SU-DHL-6 (cell line): Measurements from ENCODE around the gene GRIFIN.

Experiments
- H2AFZ ChIP-seq: fragments of 200-600 bp; sonication (generic); 2 replicates; pipeline ENCODE4 v1.6.1; 2014; ENCODE audit warnings: low read depth, mild to moderate bottlenecking, moderate library complexity, mixed read lengths, antibody characterized with exemption, low read length; ENCODE audit not compliant: severe bottlenecking
- H3F3A ChIP-seq: fragments of 200-600 bp; shearing (Covaris generic); 2 replicates; pipeline ENCODE4 v1.6.0; 2016; ENCODE audit warnings: antibody characterized with exemption, mild to moderate bottlenecking; ENCODE audit not compliant: insufficient read depth
- H3K27ac ChIP-seq: fragments of 200-600 bp; sonication (generic); 2 replicates; pipeline ENCODE4 v1.5.1; 2016; ENCODE audit warnings: low read depth, mild to moderate bottlenecking, low read length, moderate library complexity, mixed read lengths
- H3K27me3 ChIP-seq: fragments of 200-600 bp; sonication (generic), shearing (Covaris generic); 2 replicates; pipeline ENCODE4 v1.6.0; 2014; ENCODE audit warnings: mild to moderate bottlenecking, low read length
- H3K36me3 ChIP-seq: fragments of 200-600 bp; sonication (generic); 2 replicates; pipeline ENCODE4 v1.6.1; 2014; ENCODE audit warnings: mild to moderate bottlenecking, low read length, mixed read lengths
- H3K4me2 ChIP-seq: fragments of 300-600, 200-600 bp; shearing (Covaris generic), sonication (generic); 2 replicates; pipeline ENCODE4 v1.6.0; 2014; ENCODE audit warnings: low read length, low read depth, mild to moderate bottlenecking; ENCODE audit not compliant: poor library complexity, severe bottlenecking
- H3K4me3 ChIP-seq: fragments of 200-600 bp; sonication (generic); 2 replicates; pipeline ENCODE4 v1.5.1; 2014; ENCODE audit warnings: antibody characterized with exemption, low read length, mild to moderate bottlenecking, mixed read lengths; ENCODE audit not compliant: insufficient read depth, poor library complexity, severe bottlenecking
- H3K79me2 ChIP-seq: fragments of 200-600 bp; sonication (generic); 2 replicates; pipeline ENCODE4 v1.6.1; 2014; ENCODE audit warnings: mild to moderate bottlenecking, low read length, moderate library complexity; ENCODE audit not compliant: insufficient read depth
- H3K9ac ChIP-seq: fragments of 200-600 bp; sonication (generic); 2 replicates; pipeline ENCODE4 v1.7.0; 2014; ENCODE audit warnings: mild to moderate bottlenecking, low read length
- H3K9me2 ChIP-seq: fragments of 200-600 bp; sonication (generic); replicated peaks from 2 replicates; pipeline ENCODE4 v1.6.1; 2014; ENCODE audit warnings: low read length; ENCODE audit not compliant: insufficient read depth
- H3K9me3 ChIP-seq: fragments of 200-600 bp; sonication (generic); 2 replicates; pipeline ENCODE4 v1.6.1; 2014; ENCODE audit warnings: low read length, mixed read lengths; ENCODE audit not compliant: insufficient read depth
- H4K20me1 ChIP-seq: fragments of 200-600 bp; sonication (generic); 2 replicates; pipeline ENCODE4 v1.6.1; 2014; ENCODE audit warnings: low read depth, mild to moderate bottlenecking, antibody characterized with exemption, low read length, moderate library complexity, mixed read lengths
- CTCF ChIP-seq: fragments of 200-600 bp; sonication (generic); IDR thresholded peaks from one replicate; pipeline ENCODE4 v1.5.1; 2017; ENCODE audit warnings: antibody characterized with exemption, mild to moderate bottlenecking, low read length, moderate library complexity; ENCODE audit not compliant: insufficient read depth, poor library complexity, severe bottlenecking
- EZH2phosphoT487 ChIP-seq: fragments of 200-600 bp; sonication (generic), shearing (Covaris generic); conservative IDR thresholded peaks from 2 replicates; pipeline ENCODE4 v1.6.1; 2018; ENCODE audit warnings: mild to moderate bottlenecking, antibody characterized with exemption, low read length, moderate library complexity, mixed read lengths

Gene GRIFIN

GRCh38 chr7:2477447-2478398 lies 1.5 kb upstream of the GRIFIN start:
- Histone ChIP-seq H3K27me3 (no peaks in the 10 kb centered on the region), H3K9me3 (no peaks in the 10 kb centered on the region), H3K4me2 (no peak overlapping the region), H3K9me2 (no peaks in the 10 kb centered on the region), H2AFZ (no peak overlapping the region), H3K4me3 (no peak overlapping the region), H3F3A (no peaks in the 10 kb centered on the region), H3K36me3 (no peaks in the 10 kb centered on the region), H4K20me1 (no peaks in the 10 kb centered on the region), H3K27ac (no peak overlapping the region), H3K79me2 (no peaks in the 10 kb centered on the region), H3K9ac (no peak overlapping the region)
- TF ChIP-seq EZH2phosphoT487, result no peak
- no peak for TF ChIP-seq CTCF

GRCh38 chr7:2476776-2477446 lies 713 bp upstream of the GRIFIN start:
- Histone ChIP-seq H2AFZ (no peak overlapping the region), H3K9ac (no peak overlapping the region), H3F3A (no peaks in the 10 kb centered on the region), H3K79me2 (no peaks in the 10 kb centered on the region), H3K4me2 (no peak overlapping the region), H3K27ac (no peak overlapping the region), H3K36me3 (no peaks in the 10 kb centered on the region), H4K20me1 (no peaks in the 10 kb centered on the region), H3K4me3 (no peak overlapping the region), H3K9me2 (no peaks in the 10 kb centered on the region), H3K9me3 (no peaks in the 10 kb centered on the region), H3K27me3 (no peaks in the 10 kb centered on the region)
- no peak for TF ChIP-seq EZH2phosphoT487
- no peak for TF ChIP-seq CTCF

- H3K9me3 ChIP-seq, result no peaks in the 10 kb centered on the region
- H3K27ac ChIP-seq, result no peak overlapping the region
- H3K79me2 ChIP-seq, result no peaks in the 10 kb centered on the region
- H3K9me2 ChIP-seq, result no peaks in the 10 kb centered on the region
- H3K36me3 ChIP-seq, result no peaks in the 10 kb centered on the region
- TF ChIP-seq CTCF, result no peak
- TF ChIP-seq EZH2phosphoT487, result no peak
- no peak overlapping the region for H3K4me2 ChIP-seq
- no peak overlapping the region for H2AFZ ChIP-seq
- no peaks in the 10 kb centered on the region for H4K20me1 ChIP-seq
- no peaks in the 10 kb centered on the region for H3K27me3 ChIP-seq
- no peak overlapping the region for H3K9ac ChIP-seq
- H3K4me3 ChIP-seq, result no peak overlapping the region
- no peaks in the 10 kb centered on the region for H3F3A ChIP-seq
These were observed 551 bp downstream of the GRIFIN start for GRCh38 chr7:2475678-2476015.
